Transverse colon (tissue), 4 donors: ENCODE results near the gene RTL10. TPM values are rescaled to one million over a fixed set of nuclear protein-coding genes. Genes with fewer than 3 reads are reported as not detected.
A peak's percentile ranks its signal among the peaks of the same experiment; 100 is the strongest.

Experiments
- DNase-seq: peaks from one replicate; pipeline ENCODE4 v3.0.0-alpha.2; 2019
- H3K27ac ChIP-seq, 4 donors: fragments of 200-600 bp; sonication (generic); 2 replicates each; pipeline ENCODE4 v1.5.1; 2016 to 2018; ENCODE audit warnings: inconsistent platforms in 4 of 4
- H3K27me3 ChIP-seq: fragments of 200-600 bp; sonication (generic); 2 replicates; pipeline ENCODE4 v1.5.1; 2017; ENCODE audit warnings: inconsistent platforms
- H3K36me3 ChIP-seq, 4 donors: fragments of 200-600 bp; sonication (generic); 2 replicates each; pipeline ENCODE4 v1.5.1; 2017 to 2019; ENCODE audit warnings: inconsistent platforms in 4 of 4
- H3K4me1 ChIP-seq, 4 donors: fragments of 200-600 bp; sonication (generic); 2 replicates each; pipeline ENCODE4 v1.5.1; 2017 to 2020; ENCODE audit warnings: inconsistent platforms in 4 of 4
- H3K4me3 ChIP-seq, 4 donors: fragments of 200-600 bp; sonication (generic); 1 replicate in 1 of 4; 2 replicates in 3 of 4; pipeline versions ENCODE4 v1.5.1 to v1.6.1; 2017 to 2019; ENCODE audit warnings: inconsistent platforms in 4 of 4
- H3K9me3 ChIP-seq, 2 donors: fragments of 200-600 bp; sonication (generic); 2 replicates each; pipeline ENCODE4 v1.5.1; 2017 to 2019; ENCODE audit warnings: inconsistent platforms in 2 of 2
- CTCF ChIP-seq, 5 experiments: fragments of 200-600 bp in 3 of 5; fragments of 450-650 bp in 2 of 5; sonication (generic) in 3 of 5; IDR thresholded peaks; 1 replicate in 2 of 5; 2 replicates in 3 of 5; pipeline ENCODE4 v1.5.1; 2016 to 2017; ENCODE audit warnings: antibody characterized with exemption in 5 of 5, inconsistent platforms in 3 of 5, mild to moderate bottlenecking in 2 of 5, moderate library complexity in 1 of 5
- EP300 ChIP-seq: sonication (generic); formaldehyde crosslinking; IDR thresholded peaks from one replicate; pipeline ENCODE4 v1.6.1; 2017; ENCODE audit warnings: antibody characterized with exemption, low read depth
- POLR2A ChIP-seq: fragments of 450-650 bp; IDR thresholded peaks from one replicate; pipeline ENCODE4 v1.6.1; 2016; ENCODE audit warnings: antibody characterized with exemption, mild to moderate bottlenecking, moderate library complexity
- POLR2AphosphoS5 ChIP-seq, 3 donors: sonication (generic); formaldehyde crosslinking; IDR thresholded peaks; one replicate each; pipeline ENCODE4 v1.6.1; 2016; ENCODE audit warnings: antibody characterized with exemption in 3 of 3
- WGBS, 2 donors: methylation state at CpG; one replicate each; pipeline ENCODE4 v1.1.5; 2018; ENCODE audit warnings: low coverage in 1 of 2; 5-methylcytosine and 5-hydroxymethylcytosine counted together
- in situ Hi-C, 4 donors: fragments of 200-750 bp; cut with MboI; loops; one replicate each; pipeline versions ENCODE4 v1.15.0 to v1.15.1; 2017; ENCODE audit warnings: low sequenced_read_pairs in 3 of 4, low pct_ligation_motif_present in 1 of 4, low pct_unique_long_range_greater_than_20kb in 1 of 4
- intact Hi-C: fragments of 100-400 bp; cut with DNase I; formaldehyde crosslinking; loops from one replicate; pipeline ENCODE4 v1.15.1; 2023; ENCODE audit warnings: low total_unique reads
- total RNA-seq, 4 donors: library from RNA; depleted of rRNA; stranded (reverse); fragments of >200 nt; gene quantifications; one replicate each; pipeline ENCODE4 v1.1.0, GENCODE V29; 2016

RTL10 gene
- total RNA-seq, 4 donors from 2014 or later, result 7.1 to 16.8 (median 7.8) TPM

- Histone ChIP-seq H3K9me3 (no peaks in the 10 kb centered on the region), H3K36me3 (no peaks in the 10 kb centered on the region), H3K27me3 (no peaks in the 10 kb centered on the region), H3K27ac (no peak overlapping the region), H3K4me1 (no peaks in the 10 kb centered on the region), H3K4me3 (no peak overlapping the region)
- TF ChIP-seq POLR2AphosphoS5 (IDR thresholded peaks at IDR 0.05) (no peak), POLR2A (no peak), CTCF (IDR thresholded peaks at IDR 0.05) (no peak), EP300 (no peak)
- peak; percentile 3 for DNase-seq
- intact Hi-C loops (no loop called here), in situ Hi-C loops (no loop called here)
- WGBS, 2 donors, result 86% methylated on average over 18 of the region's 18 CpGs; no CpG with 5 or more reads in 1 of the 2 donors
These were observed 32.2 kb downstream of the RTL10 start for GRCh38 chr22:19822301-19823117.

- in situ Hi-C loops (no loop called here), intact Hi-C loops (no loop called here)
- no peaks in the 10 kb centered on the region for H3K36me3 ChIP-seq
- H3K4me1 ChIP-seq, result no peaks in the 10 kb centered on the region
- TF ChIP-seq EP300, result no peak
- no peak for TF ChIP-seq CTCF (IDR thresholded peaks at IDR 0.05)
- TF ChIP-seq POLR2A, result no peak
- no peak for TF ChIP-seq POLR2AphosphoS5 (IDR thresholded peaks at IDR 0.05)
- WGBS, 2 donors, result 80 to 92% methylated on average over 1 to 20 of the region's 20 CpGs
- H3K27ac ChIP-seq, result no peak overlapping the region
- no peak overlapping the region for H3K4me3 ChIP-seq
- no peaks in the 10 kb centered on the region for H3K9me3 ChIP-seq
- DNase-seq, result no peak
- no peaks in the 10 kb centered on the region for H3K27me3 ChIP-seq
These were observed 33.0 kb downstream of the RTL10 start for GRCh38 chr22:19821523-19822300.

GRCh38 chr22:19820880-19821522 lies 33.7 kb downstream of the RTL10 start:
- intact Hi-C loops (no loop called here), in situ Hi-C loops (no loop called here)
- H3K27me3 ChIP-seq, result no peaks in the 10 kb centered on the region
- DNase-seq, result no peak
- no peaks in the 10 kb centered on the region for H3K9me3 ChIP-seq
- H3K4me3 ChIP-seq, result no peak overlapping the region
- H3K4me1 ChIP-seq, result no peaks in the 10 kb centered on the region
- H3K36me3 ChIP-seq, result no peaks in the 10 kb centered on the region
- H3K27ac ChIP-seq, result no peak overlapping the region
- 91% methylated on average over 17 of the region's 18 CpGs; no CpG with 5 or more reads in 1 of the 2 donors for WGBS, 2 donors
- no peak for TF ChIP-seq POLR2AphosphoS5 (IDR thresholded peaks at IDR 0.05)
- TF ChIP-seq EP300, result no peak
- no peak for TF ChIP-seq POLR2A
- TF ChIP-seq CTCF (IDR thresholded peaks at IDR 0.05), result no peak
